Urothelium cell line (cell line): ENCODE data around the gene PRR22.
"Not testable (repeated sequence)": the region's sequence is repeated elsewhere in the genome, so short reads cannot be mapped to it uniquely, and the experiment has no call there.

Experiments used
- DNase-seq: peaks from one replicate; pipeline ENCODE4 v3.0.0; 2011; ENCODE audit warnings: low spot score, mixed read lengths
- FAIRE-seq: peaks from 2 replicates; lab custom pipeline; 2011; peaks lifted over from hg19 to GRCh38; lab: Jason Lieb, UNC

Gene PRR22

DNA sequence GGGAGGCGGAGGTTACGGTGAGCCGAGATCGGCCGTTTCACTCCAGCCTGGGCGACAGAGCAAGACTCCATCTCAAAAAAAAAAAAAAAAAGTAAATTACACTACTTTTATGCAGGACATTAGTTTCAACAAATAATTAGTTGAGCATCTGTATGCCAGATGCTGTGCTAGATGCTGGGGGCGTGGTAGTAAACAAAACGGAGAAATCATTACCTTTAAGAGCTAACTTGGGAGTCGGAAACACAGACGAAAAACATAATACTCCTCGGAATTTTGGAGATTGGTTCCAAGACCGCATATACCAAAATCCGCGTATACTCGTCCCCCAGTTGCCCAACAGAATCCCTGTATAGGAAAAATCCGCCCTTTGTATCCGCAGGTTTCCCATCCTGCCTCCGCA is 7.7 kb upstream of the PRR22 start:
- DNase-seq (no peak), FAIRE-seq (no peak)

- DNase-seq, result peak; percentile 95
- peak; percentile 98 for FAIRE-seq
These were observed 6.3 kb upstream of the PRR22 start, which contains the start of gene DUS3L for GRCh38 chr19:5790559-5791520. Gene DUS3L, minus strand, starts transcription at chr19:5791163. Its CDS starts 22 bp downstream, at chr19:5791141.

DNA sequence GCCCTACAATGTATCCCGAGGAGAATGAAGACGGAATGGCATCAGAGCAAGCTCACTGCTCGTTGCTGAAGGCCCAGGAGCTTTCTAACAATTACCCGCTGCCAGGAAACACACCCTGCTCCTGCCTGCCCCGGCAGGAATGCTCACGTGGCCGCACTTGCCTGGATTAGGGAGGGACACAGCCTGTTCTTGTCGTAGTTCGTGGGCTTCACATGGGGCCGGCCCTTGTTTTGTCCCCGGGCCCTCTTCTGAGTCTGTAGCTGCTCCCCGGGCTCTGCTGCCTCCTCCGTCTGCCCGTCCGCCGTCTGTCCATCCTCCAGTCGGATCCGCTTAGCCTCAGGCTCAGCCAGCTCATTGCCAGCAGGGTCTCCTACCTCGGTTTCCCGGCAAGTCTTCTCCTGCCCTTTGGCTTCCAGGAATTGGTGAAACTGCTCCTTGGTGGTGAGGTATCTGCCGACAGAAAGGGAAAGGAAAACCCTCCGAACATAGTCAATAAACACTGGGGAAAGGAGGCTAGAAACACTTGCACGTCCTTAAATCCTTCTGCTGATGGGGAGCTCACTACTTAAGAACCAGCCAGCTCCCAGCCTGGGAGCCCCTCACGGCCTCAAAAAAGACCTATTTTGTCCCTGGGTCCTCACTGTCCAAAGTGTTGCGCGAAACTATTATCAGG is 5.5 kb upstream of the PRR22 start:
- DNase-seq (no peak), FAIRE-seq (no peak)

GRCh38 chr19:5789351-5789761 is 4.8 kb upstream of the PRR22 start:
- DNase-seq (no peak), FAIRE-seq (no peak)

GRCh38 chr19:5788422-5788821 is 3.9 kb upstream of the PRR22 start:
- no peak for DNase-seq
- no peak for FAIRE-seq

- FAIRE-seq, result no peak
- DNase-seq, result no peak
These were observed 3.0 kb upstream of the PRR22 start for GRCh38 chr19:5787409-5788182.

DNA sequence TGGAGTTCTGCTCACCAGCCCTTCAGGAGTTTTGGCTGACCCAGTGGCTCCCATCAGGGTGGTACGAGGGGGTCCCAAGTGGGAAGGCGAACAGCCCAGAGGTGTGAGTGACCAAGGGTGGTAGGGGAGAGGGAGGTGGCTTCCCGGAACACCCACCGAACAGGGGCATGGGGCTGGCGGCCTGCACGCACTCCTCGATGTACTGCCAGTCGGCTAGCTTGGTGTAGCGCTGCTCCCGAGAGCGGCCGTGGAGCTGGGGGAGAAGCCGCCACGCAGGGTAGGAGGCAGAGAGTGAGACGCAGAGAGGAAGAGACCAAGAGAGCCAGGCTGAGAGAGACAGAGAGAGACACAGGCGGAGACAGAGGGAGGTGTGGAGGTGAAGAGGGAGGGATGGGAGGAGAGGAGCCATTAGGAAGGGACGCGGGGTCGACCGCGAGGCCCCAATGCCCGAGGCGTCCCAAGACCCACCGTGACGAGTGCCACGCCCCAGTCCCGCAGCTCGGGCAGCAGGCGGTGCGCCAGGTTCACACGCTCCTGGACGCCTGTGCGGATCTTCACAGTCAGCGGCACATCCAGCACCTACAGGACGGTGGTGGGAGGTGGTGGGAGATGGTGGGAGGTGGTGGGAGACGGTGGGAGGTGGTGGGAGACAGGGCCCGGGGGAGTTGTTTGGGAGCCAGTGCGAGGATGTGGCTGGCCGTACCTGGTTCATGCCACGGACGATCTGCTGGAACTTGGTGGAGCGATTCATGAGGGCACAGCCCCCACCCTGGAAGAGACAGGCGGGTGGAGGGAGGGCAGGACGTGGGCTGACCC is 2.3 kb upstream of the PRR22 start:
- FAIRE-seq, result peak; percentile 91

GRCh38 chr19:5785423-5785822 is 877 bp upstream of the PRR22 start:
- FAIRE-seq (no peak), DNase-seq (no peak)

More for the DNA sequence above, 2.3 kb upstream of the PRR22 start:
- DNase-seq, result no peak

DNA sequence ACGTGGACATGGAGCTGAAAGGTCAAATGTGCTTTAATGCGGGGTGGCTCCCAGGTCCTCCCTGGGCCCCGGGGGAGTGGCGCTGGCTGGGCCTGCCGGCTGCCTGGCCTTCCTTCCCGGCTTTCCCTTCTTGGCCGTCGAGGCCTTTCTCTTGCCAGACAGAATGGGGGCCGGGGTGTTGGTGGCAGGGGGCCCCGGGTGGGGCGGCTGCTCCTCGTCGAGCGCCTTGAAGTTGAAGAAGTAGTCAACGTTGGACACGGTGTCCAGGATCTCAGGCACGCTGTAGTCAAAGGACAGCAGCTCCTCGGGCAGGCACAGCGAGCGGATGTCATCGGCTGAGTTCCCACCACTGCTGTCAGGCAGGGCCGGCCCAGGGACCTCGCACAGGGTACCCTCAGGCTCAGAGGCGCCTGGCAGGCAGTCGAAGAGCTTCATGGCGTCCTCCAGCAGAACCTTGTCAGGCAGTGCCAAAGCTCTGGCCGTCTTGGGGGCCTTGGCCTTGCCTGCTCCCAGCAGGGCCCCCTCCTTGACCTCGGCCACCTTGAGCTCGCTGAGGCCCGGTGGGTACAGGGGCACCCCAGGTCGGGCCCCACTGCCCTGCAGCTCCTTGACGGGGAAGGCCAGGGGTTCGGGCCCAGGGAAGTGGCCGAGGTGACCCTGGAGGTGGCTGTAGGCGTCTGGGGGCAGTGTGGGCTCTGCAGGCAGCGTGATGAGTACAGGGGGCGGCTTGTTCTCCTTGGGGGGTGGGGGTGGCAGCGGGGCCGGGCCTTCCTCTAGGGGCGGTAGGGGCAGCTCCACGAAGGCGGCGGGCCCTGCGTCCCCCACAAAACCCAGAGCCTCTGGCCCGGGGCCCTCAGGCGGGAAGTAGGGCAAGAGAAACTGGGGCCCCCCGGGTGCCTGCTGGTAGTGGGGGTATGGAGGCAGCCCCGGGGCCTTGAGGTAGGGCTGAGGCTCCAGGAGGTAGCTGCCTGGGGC is 1.3 kb downstream of the PRR22 start:
- FAIRE-seq (no peak), DNase-seq (no peak)

GRCh38 chr19:5782322-5782721 is 2.2 kb downstream of the PRR22 start:
- no peak for DNase-seq
- no peak for FAIRE-seq

- not testable (repeated sequence) for FAIRE-seq, DNase-seq
These were observed 3.6 kb downstream of the PRR22 start for GRCh38 chr19:5780916-5781315.

DNA sequence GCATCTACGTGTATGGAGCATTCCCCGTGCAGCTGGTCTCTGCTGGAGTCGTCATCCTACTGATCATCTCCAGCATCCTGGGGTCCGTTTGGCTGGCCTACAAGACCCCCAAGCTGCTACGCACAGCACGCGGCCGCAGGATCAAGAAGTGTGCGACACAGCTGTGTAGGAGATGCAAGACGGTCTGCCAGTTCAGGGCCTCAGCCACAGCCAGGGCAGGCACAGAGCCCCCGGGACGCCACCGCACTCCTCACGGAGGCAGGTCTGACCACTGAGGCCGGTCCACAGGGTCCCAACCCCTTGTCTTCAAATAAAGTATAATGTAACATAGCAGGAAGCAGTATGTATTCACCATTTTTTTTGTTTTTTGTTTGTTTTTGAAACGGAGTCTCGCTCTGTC is 6.1 kb downstream of the PRR22 start:
- DNase-seq (no peak), FAIRE-seq (no peak)

DNA sequence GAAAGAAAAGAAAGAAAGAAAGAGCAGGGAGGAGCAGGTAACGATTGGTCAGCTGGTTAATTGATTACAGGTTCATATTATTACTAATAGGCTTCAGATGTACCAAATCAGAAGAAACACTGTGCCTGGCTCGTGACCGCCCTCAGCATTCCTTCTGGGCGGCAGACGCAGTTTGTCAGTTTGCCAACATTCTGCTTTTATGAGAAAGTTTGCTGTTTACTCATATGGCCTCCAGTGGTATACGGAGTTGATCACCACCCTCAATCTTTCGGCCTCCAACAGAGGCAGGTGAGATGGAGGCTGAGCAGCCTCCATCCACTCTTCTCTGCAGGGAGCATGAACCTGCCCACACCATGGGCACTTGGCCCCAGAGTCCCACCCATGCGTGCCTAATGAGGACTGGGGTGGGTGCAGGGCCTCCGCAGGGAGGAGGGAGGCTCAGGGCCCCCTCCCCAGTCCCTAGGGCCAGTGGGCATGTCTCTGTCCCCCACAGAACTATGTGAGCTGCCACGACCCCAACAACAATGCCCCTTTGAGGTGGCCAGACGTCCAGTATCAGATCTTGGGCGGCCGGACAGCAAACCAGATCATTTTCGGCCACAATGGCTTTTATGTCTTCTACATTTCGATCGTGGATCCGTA is 8.8 kb downstream of the PRR22 start:
- FAIRE-seq (no peak), DNase-seq (no peak)

GRCh38 chr19:5774921-5775320 is 9.6 kb downstream of the PRR22 start:
- FAIRE-seq (no peak), DNase-seq (no peak)

DNA sequence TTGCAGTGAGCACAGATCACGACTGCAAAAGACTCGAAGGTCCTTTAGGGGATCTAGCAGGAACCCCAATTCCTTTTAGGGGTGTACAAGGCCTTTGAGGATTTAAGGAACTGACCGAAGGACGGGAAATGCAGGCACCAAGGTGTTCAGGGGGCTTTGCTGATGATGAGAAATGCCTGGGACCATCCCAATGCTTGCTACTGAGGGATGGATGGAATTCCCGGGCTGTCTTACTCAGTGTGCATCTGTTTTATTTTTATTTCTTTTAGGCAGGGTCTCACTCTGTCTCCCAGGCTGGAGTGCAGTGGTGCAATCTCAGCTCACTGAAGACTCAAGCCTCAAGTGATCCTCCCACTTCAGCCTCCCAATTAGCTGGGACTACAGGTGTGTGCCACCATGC is 11.3 kb downstream of the PRR22 start:
- FAIRE-seq (no peak), DNase-seq (no peak)

GRCh38 chr19:5772416-5772815 is 12.1 kb downstream of the PRR22 start:
- FAIRE-seq (no peak), DNase-seq (no peak)

GRCh38 chr19:5767949-5768348 is 16.6 kb downstream of the PRR22 start:
- DNase-seq (no peak), FAIRE-seq (no peak)

- DNase-seq (no peak), FAIRE-seq (no peak)
These were observed 19.3 kb downstream of the PRR22 start for GRCh38 chr19:5765220-5765619.
